GM18505 (cell line): ENCODE data around the gene CELF2.

Source experiments
- ATAC-seq: cut with Tn5 transposase; IDR thresholded peaks from one replicate; pipeline ENCODE4 v1.9.1; 2021; ENCODE audit not compliant: unreplicated experiment
- POLR2A ChIP-seq: IDR thresholded peaks from 4 replicates; pipeline ENCODE4 v1.6.1; 2011; ENCODE audit warnings: borderline replicate concordance; ENCODE audit not compliant: insufficient read depth, insufficient read length; ENCODE audit errors: extremely low read depth

CELF2 gene

GRCh38 chr10:11019724-11020547 lies 2.3 kb downstream of the CELF2 start:
- no peak for TF ChIP-seq POLR2A
- no peak for ATAC-seq

- no peak for ATAC-seq
Measured at GRCh38 chr10:11020548-11020942, 2.9 kb downstream of the CELF2 start.

GRCh38 chr10:11022213-11022612 lies 4.5 kb downstream of the CELF2 start:
- TF ChIP-seq POLR2A = no peak
- no peak for ATAC-seq

More at GRCh38 chr10:11020548-11020942, 2.9 kb downstream of the CELF2 start:
- no peak for TF ChIP-seq POLR2A

GRCh38 chr10:11023009-11023953 lies 5.6 kb downstream of the CELF2 start:
- TF ChIP-seq POLR2A = no peak
- ATAC-seq = no peak

GRCh38 chr10:11024596-11024995 lies 6.9 kb downstream of the CELF2 start:
- TF ChIP-seq POLR2A = no peak
- no peak for ATAC-seq

- TF ChIP-seq POLR2A = no peak
- no peak for ATAC-seq
Measured at GRCh38 chr10:11025978-11026377, 8.3 kb downstream of the CELF2 start.

GRCh38 chr10:11026773-11027172 lies 9.1 kb downstream of the CELF2 start:
- no peak for ATAC-seq
- TF ChIP-seq POLR2A = no peak

GRCh38 chr10:11034762-11035161 lies 17.1 kb downstream of the CELF2 start:
- no peak for TF ChIP-seq POLR2A
- no peak for ATAC-seq

- no peak for ATAC-seq
- TF ChIP-seq POLR2A = no peak
Measured at GRCh38 chr10:11035301-11035991, 17.8 kb downstream of the CELF2 start.

- ATAC-seq = no peak
- TF ChIP-seq POLR2A = no peak
Measured at GRCh38 chr10:11036424-11037011, 18.8 kb downstream of the CELF2 start.

GRCh38 chr10:11037991-11038390 lies 20.3 kb downstream of the CELF2 start:
- no peak for TF ChIP-seq POLR2A
- ATAC-seq = no peak

- no peak for ATAC-seq
- TF ChIP-seq POLR2A = no peak
Measured at GRCh38 chr10:11042357-11042756, 24.7 kb downstream of the CELF2 start.

GRCh38 chr10:11043039-11043438 lies 25.4 kb downstream of the CELF2 start:
- no peak for ATAC-seq
- TF ChIP-seq POLR2A = no peak
